ENCODE results near the gene GSTA1.
"Not testable (repeated sequence)": the region's sequence is repeated elsewhere in the genome, so short reads cannot be mapped to it uniquely, and the experiment has no call there.

Gene GSTA1

GRCh38 chr6:52803668-52804255 is at the start of gene GSTA1:
GSTA1 (minus strand) TSS chr6:52803816; CDS start chr6:52799267, 4,549 bp downstream.
- DNase-seq (ENCODE audit: low read depth) = not testable (repeated sequence)

DNA sequence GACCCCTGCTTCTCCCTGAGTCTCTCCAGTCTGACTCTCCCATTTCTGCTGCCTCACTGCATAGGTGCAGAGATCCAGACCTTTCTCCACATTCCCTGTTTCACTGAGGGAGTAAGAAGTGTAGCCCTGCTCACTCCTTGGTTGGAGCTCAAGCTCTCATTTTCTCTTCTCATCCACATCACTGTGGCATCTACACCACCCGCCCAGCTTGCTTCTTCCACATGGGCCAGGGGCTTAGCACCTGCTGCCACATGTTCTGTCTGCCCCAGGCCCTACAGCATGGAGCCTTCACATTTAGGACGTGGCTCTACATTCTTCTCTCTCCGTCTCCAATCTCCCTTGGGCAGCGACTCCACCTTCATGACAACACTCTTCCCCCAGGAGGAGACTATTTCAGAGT is 45.5 kb upstream of the GSTA1 start:
- no peak for DNase-seq (ENCODE audit: low read depth)

DNA sequence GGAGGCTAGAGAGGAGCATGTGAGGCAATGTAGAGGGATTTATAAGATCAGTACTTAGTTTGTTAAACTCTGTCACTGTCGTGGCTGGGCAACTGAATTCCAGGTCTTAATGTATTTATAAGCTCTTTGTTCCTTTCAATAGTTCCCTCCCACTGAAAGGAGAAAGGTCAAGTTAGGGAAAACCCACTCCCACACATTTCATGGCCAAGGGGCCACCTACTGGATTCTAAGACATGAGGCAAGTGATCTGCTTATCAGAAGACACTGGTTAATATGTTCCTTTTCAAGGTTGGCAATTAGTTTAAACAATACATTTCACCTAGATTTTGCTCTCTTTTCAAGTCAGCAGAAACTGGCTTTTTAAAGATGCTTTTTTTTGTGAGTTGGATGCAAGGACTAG is 42.4 kb upstream of the GSTA1 start:
- DNase-seq (ENCODE audit: low read depth) = no peak

GRCh38 chr6:52843605-52844004 is 40.0 kb upstream of the GSTA1 start:
- no peak for DNase-seq (ENCODE audit: low read depth)

DNA sequence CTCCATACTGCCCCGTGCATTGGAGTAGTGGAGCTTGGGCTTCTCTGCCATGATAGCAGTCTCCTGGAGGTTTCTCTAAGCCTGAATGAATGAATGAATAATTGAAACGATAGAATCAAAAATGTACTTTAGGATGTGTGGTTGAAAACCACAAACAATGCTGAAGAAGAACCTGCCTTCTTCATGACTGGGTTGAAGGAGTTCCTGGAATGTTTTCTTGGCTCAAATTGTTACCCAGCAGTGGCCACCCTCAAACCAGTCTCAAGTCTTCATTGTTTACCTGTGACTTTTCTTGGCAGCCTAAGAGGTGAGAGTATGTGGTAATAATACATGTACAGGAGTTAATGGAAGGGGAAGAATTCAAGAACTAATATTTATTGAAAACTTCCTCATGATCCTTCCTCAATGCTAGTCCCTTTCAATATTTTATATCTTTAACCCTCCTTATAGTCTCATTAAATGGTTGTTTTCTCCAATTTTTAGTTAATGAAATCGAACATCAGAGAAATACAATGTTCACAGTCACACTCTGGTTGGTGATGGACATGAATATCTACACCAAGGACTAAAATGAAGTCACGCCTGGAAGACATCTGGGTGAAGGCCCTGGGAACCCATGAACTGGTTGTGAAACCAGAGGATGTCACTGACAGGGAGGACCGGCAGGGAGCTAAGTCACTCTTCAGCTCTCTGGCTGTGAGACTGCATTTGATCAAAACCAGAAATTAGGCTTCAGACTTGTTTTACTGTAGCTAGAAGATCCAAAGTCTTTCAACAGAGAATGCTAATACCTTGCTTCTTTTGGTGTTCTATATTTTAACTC is 37.4 kb upstream of the GSTA1 start, which contains the start of gene GSTA5:
TSS of gene GSTA5 (minus strand) at position 51 of the 823 bp plus-strand sequence.
- DNase-seq (ENCODE audit: low read depth) = no peak

GRCh38 chr6:52839124-52840055 is 35.8 kb upstream of the GSTA1 start:
- DNase-seq (ENCODE audit: low read depth) = peak; percentile 31

DNA sequence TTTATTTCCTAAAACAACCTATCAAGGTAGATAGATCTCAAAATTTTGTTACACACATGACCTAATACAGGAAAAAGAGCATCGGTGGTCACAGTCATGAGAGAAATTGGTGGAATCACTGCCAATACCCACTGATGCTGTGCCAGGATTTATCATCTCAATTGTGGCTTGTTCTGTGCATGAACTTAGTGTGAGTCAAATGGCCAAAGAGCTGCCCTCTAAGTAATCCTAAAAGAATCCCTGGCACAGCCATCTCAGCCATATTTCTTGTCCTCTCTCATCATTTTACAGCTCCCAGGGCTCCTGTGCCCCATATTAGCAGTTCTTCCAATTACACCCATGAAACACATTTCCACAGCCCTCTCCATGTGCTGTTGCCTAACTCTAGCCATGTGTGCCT is 30.9 kb upstream of the GSTA1 start:
- peak; percentile 73 for DNase-seq (ENCODE audit: low read depth)

DNA sequence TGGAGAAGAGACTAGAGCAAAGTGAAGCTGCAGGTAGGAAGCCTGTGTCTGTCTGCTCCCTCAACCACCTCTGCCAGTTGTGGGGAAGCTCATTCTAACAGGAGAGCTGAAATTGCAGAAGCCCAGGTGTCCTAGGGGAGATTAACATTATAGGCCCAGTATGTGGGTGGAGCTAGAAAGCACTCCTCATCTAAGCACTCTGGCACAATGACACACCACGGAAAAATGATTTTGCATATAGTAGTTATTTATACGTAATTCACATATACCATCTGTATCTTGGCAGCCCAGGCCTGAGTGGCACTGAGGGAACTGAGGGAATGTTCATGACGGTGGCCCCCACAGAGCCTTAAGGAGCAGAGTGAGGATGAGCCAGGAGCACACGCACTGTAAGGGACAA is 27.3 kb upstream of the GSTA1 start:
- not testable (repeated sequence) for DNase-seq (ENCODE audit: low read depth)

DNA sequence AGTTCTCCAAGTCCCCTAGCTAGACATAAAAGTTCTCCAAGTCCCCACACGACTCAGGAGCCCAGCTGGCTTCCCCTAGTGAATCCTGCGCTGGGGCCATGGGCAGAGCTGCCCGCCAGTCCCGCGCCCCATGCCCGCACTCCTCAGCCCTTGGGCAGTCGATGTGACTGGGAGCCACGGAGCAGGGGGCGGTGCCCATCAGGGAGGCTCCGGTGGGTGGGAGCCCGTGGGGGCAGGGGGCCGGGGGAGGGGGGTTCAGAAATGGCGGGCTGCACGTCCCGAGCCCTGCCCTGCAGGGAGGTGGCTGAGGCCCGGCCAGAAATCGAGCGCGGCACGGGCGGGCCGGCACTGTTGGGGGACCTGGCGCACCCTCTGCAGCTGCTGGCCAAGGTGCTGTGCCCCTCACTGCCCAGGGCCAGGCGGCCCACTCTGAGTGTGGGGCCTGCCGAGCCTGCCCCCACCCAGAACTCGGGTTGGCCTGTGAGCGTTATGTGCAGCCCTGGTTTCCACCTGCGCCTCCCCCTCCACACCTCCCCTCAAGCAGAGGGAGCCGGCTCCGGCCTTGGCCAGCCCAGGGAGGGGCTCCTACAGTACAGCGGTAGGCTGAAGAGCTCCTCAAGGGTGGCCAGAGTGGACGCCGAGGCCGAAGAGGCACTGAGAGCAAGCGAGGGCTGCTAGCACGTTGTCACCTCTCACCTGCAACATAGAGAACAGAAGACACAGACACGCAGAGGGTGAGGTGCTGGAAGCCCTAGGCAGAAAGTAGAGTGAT is 25.6 kb upstream of the GSTA1 start:
- no peak for DNase-seq (ENCODE audit: low read depth)

GRCh38 chr6:52828621-52829020 is 25.0 kb upstream of the GSTA1 start:
- DNase-seq (ENCODE audit: low read depth) = not testable (repeated sequence)

DNA sequence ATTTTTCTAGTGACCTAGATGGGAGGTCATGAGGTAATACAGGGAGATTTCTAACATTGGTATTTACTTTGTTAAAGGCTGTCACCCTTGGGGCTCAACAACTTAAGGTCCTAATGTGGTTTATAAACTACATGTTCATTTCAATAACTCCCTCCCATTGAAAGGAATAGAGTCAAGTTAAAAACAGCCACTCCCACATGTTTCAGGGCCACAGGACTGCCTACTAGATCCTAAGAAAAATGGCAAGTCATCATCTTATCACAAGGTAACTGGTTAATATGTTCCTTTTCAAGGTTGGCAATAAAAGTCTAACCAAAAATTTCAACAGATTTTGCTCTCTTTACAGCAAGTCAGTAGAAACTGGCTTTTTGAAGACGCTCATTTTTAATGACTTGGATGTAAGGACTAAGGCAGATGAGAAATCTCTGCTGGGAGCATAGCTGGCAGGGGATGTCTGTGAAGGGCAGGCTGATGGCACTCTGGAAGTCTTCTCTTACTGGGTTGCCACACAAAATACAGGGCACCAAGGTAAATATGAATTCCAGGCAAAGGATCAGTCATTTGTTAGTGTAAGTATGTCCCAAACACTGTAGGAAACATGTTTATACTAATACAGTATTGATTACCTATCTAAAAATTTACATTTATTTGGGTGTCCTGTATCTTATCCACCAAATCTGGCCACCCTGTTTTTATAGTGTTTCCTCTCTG is 23.6 kb upstream of the GSTA1 start:
- DNase-seq (ENCODE audit: low read depth) = not testable (repeated sequence)

DNA sequence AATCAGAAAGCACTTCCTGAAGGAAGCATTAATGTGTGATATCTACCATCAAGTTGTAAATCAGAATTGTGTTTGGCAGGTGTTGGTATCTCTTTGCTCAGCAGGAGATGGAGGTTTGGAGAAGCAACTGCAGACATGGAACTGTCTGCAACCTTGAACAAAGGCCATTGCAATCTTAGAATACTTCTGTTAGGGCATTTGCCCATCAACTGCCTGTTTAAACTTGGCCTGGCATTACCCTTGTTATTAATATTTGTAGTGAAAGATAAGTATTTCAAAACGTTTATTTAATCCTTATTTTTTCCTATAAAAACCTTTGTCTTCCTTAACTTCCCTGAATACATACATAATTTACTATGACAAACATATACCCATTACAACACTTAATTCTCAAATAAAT is 22.9 kb upstream of the GSTA1 start:
- no peak for DNase-seq (ENCODE audit: low read depth)

GRCh38 chr6:52825900-52826459 is 22.4 kb upstream of the GSTA1 start:
- not testable (repeated sequence) for DNase-seq (ENCODE audit: low read depth)

- DNase-seq (ENCODE audit: low read depth) = not testable (repeated sequence)
These were observed 21.7 kb upstream of the GSTA1 start for GRCh38 chr6:52825270-52825793.

DNA sequence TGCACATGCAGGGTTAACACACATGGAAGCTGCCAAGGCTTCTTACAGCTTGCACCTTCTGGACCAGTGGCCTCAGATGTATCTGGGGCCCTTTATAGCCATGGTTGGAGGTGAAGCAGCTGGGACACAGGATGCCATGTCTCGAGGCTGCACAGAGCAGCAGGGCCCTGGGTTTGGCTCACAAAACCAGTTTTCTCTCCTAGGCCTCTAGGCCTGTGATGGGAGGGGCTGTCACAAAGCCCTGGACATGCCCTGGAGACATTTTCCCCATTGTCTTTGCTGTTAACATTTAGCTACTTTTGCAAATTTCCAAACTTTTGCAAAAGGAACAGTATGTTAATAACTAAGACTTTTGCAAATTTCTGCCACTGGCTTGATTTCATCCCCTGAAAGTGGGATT is 18.2 kb upstream of the GSTA1 start:
- DNase-seq (ENCODE audit: low read depth) = no peak

GRCh38 chr6:52820198-52820597 is 16.6 kb upstream of the GSTA1 start:
- no peak for DNase-seq (ENCODE audit: low read depth)

GRCh38 chr6:52815167-52816092 is 11.8 kb upstream of the GSTA1 start:
- no peak for DNase-seq (ENCODE audit: low read depth)

DNA sequence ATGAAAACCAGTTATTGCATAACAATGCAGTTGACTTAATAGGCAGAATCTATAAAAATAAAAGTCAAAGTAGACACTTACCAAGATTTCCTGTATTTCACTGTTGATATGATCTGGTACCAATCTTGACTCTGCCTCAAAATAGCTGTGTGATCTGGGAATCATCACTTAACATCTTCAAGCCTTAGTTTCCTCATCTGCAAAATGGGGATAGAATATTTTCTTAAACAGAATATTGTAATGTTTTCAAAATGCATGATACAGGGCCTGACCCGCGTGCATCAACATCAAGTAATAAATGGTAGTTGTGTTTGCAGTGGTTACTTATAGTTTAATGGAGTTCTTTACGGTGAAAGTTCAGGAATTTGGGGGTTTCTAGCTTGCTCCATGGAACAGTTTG is 10.9 kb upstream of the GSTA1 start:
- not testable (repeated sequence) for DNase-seq (ENCODE audit: low read depth)

DNA sequence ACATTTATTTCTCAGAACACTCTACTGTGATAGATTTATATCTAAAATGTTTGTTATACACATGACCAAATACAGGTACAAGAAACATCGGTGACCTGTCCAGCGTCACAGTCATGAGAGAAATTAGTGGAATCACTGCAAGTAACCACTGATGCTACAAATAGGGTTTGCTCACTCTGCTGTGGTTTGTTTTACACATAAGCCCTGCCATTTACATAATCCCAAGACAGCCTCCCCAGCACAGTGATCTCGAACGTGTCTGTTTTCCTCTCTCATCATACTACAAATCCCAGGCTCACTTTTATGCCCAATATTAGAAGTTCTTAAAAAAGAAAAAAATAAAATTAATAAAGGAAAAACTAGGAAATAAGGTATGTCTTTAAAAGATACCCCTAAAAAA is 6.2 kb upstream of the GSTA1 start:
- DNase-seq (ENCODE audit: low read depth) = not testable (repeated sequence)

Measured in HS-5 (cell line).